HepG2 (cell line): ENCODE measurements around the gene ENDOG. TPM values are rescaled to one million over a fixed set of nuclear protein-coding genes. Genes with fewer than 3 reads are reported as not detected.

Source experiments
- BRCA1 ChIP-seq: sonication (generic); formaldehyde crosslinking; IDR thresholded peaks from 2 replicates; pipeline ENCODE4 v1.4.0; 2020; ENCODE audit warnings: missing genetic modification reagents
- GLMP ChIP-seq: sonication (generic); formaldehyde crosslinking; IDR thresholded peaks from 2 replicates; pipeline ENCODE4 v1.9.0; 2021; ENCODE audit warnings: missing genetic modification reagents, mild to moderate bottlenecking, borderline replicate concordance
- IRX3 ChIP-seq: sonication (generic); formaldehyde crosslinking; IDR thresholded peaks from 2 replicates; pipeline ENCODE4 v1.8.1; 2023; ENCODE audit warnings: mild to moderate bottlenecking, low read depth, missing genetic modification reagents, borderline replicate concordance
- KIAA2018 ChIP-seq: sonication (generic); formaldehyde crosslinking; IDR thresholded peaks from 2 replicates; pipeline ENCODE4 v1.5.0; 2020; ENCODE audit warnings: mild to moderate bottlenecking, missing genetic modification reagents, borderline replicate concordance
- NFE2L2 ChIP-seq: fragments of 150-350 bp; IDR thresholded peaks from 2 replicates; pipeline ENCODE4 v1.6.1; 2014; ENCODE audit warnings: low read length
- SIX1 ChIP-seq: sonication (generic); formaldehyde crosslinking; IDR thresholded peaks from 2 replicates; pipeline ENCODE4 v1.4.0; 2020; ENCODE audit warnings: missing genetic modification reagents, borderline replicate concordance
- SSRP1 ChIP-seq: IDR thresholded peaks from 2 replicates; pipeline ENCODE4 v1.6.1; 2016; ENCODE audit warnings: control low read depth
- ZNF12 ChIP-seq: sonication (generic); formaldehyde crosslinking; IDR thresholded peaks from 2 replicates; pipeline ENCODE4 v1.5.0; 2020; ENCODE audit warnings: missing genetic modification reagents
- ZNF549 ChIP-seq: sonication (generic); formaldehyde crosslinking; IDR thresholded peaks from 2 replicates; pipeline ENCODE4 v1.5.0; 2020; ENCODE audit warnings: missing genetic modification reagents
- ZNF646 ChIP-seq: sonication (generic); formaldehyde crosslinking; IDR thresholded peaks from 2 replicates; pipeline ENCODE4 v1.9.0; 2021; ENCODE audit warnings: mild to moderate bottlenecking, missing genetic modification reagents
- ZNF670 ChIP-seq: sonication (generic); formaldehyde crosslinking; IDR thresholded peaks from 2 replicates; pipeline ENCODE4 v1.8.0; 2022; ENCODE audit warnings: mild to moderate bottlenecking, missing genetic modification reagents, borderline replicate concordance
- ZNF678 ChIP-seq: sonication (generic); formaldehyde crosslinking; IDR thresholded peaks from 2 replicates; pipeline ENCODE4 v1.4.0; 2020; ENCODE audit warnings: mild to moderate bottlenecking, missing genetic modification reagents
- ZSCAN21 ChIP-seq: sonication (generic); formaldehyde crosslinking; IDR thresholded peaks from 2 replicates; pipeline ENCODE4 v1.8.0; 2022; ENCODE audit warnings: mild to moderate bottlenecking, missing genetic modification reagents, moderate library complexity, borderline replicate concordance
- polyA plus RNA-seq, 8 experiments: library from polyadenylated mRNA; depleted of rRNA in 3 of 8; stranded (reverse) in 7 of 8; unstranded in 1 of 8; fragments of >200 nt; fragmentation: Illumina TruSeq in 4 of 8; extraction: Trizol in 4 of 8; gene quantifications; 2 replicates each; pipeline versions ENCODE4 v1.2.1 to v1.2.3, GENCODE V29; 2011 to 2016; ENCODE audit warnings: low read depth in 4 of 8, missing spikeins in 1 of 8, mixed read lengths in 1 of 8; ENCODE audit not compliant: insufficient read depth in 1 of 8
- total RNA-seq, 5 experiments: library from RNA; depleted of rRNA; stranded (reverse); fragments of >200 nt; fragmentation: Illumina TruSeq; extraction: Trizol; gene quantifications; 2 replicates each; pipeline ENCODE4 v1.2.3, GENCODE V29; 2016; ENCODE audit warnings: low read depth in 1 of 5

ENDOG gene
- total and polyA plus RNA-seq, 2 of the 13 experiments (the other 11 are each of a cell fraction or from before 2014, with no cell fraction given) = 26.3 to 28.8 TPM

GRCh38 chr9:128771745-128772519 is 46.4 kb upstream of the ENDOG start, which contains the start of gene ZER1 (continued):
- TF ChIP-seq ZNF670 (CRISPR knock-in tag) (0 out of 2 replicates have a peak, but pooled peaks have one; percentile 75), ZNF549 (no peak), ZSCAN21 (CRISPR knock-in tag) (peak; percentile 86), BRCA1 (CRISPR knock-in tag) (no peak), IRX3 (CRISPR knock-in tag) (0 out of 2 replicates have a peak, but pooled peaks have one; percentile 42), ZNF678 (no peak), NFE2L2 (no peak), SIX1 (CRISPR knock-in tag) (no peak), GLMP (CRISPR knock-in tag) (no peak), SSRP1 (CRISPR knock-in tag) (no peak), ZNF646 (CRISPR knock-in tag) (0 out of 2 replicates have a peak, but pooled peaks have one; percentile 33), KIAA2018 (CRISPR knock-in tag) (no peak), ZNF12 (CRISPR knock-in tag) (no peak)
